GM21723 (cell line): ENCODE measurements around the gene RBM24.
"Not testable (repeated sequence)": the region's sequence is repeated elsewhere in the genome, so short reads cannot be mapped to it uniquely, and the experiment has no call there.

Experiments used
- ATAC-seq: cut with Tn5 transposase; IDR thresholded peaks from one replicate; pipeline ENCODE4 v1.9.1; 2021; ENCODE audit warnings: mild to moderate bottlenecking, moderate library complexity; ENCODE audit not compliant: unreplicated experiment

The RBM24 gene

GRCh38 chr6:17289630-17290061 is 8.5 kb downstream of the RBM24 start:
- ATAC-seq = no peak

- no peak for ATAC-seq
These were observed 10.6 kb downstream of the RBM24 start for GRCh38 chr6:17291778-17292177.

- ATAC-seq = no peak
These were observed 11.5 kb downstream of the RBM24 start for GRCh38 chr6:17292600-17293133.

- no peak for ATAC-seq
These were observed 12.2 kb downstream of the RBM24 start for GRCh38 chr6:17293395-17293794.

GRCh38 chr6:17297271-17298080 is 16.3 kb downstream of the RBM24 start:
- no peak for ATAC-seq

- ATAC-seq = no peak
These were observed 17.1 kb downstream of the RBM24 start for GRCh38 chr6:17298257-17298656.

- no peak for ATAC-seq
These were observed 18.1 kb downstream of the RBM24 start for GRCh38 chr6:17299222-17299621.

GRCh38 chr6:17299750-17300149 is 18.6 kb downstream of the RBM24 start:
- ATAC-seq = no peak

- no peak for ATAC-seq
These were observed 19.5 kb downstream of the RBM24 start for GRCh38 chr6:17300637-17301036.

GRCh38 chr6:17303444-17303843 is 22.3 kb downstream of the RBM24 start:
- ATAC-seq = no peak

- no peak for ATAC-seq
These were observed 24.2 kb downstream of the RBM24 start for GRCh38 chr6:17305219-17306001.

- ATAC-seq = no peak
These were observed 30.6 kb downstream of the RBM24 start for GRCh38 chr6:17311595-17312311.

GRCh38 chr6:17313238-17313637 is 32.1 kb downstream of the RBM24 start:
- ATAC-seq = not testable (repeated sequence)

GRCh38 chr6:17313971-17314370 is 32.8 kb downstream of the RBM24 start:
- no peak for ATAC-seq

- no peak for ATAC-seq
These were observed 34.1 kb downstream of the RBM24 start for GRCh38 chr6:17315262-17315661.

- no peak for ATAC-seq
These were observed 37.4 kb downstream of the RBM24 start for GRCh38 chr6:17318435-17319165.

GRCh38 chr6:17320266-17320665 is 39.1 kb downstream of the RBM24 start:
- not testable (repeated sequence) for ATAC-seq

- no peak for ATAC-seq
These were observed 50.1 kb downstream of the RBM24 start for GRCh38 chr6:17331238-17331637.

- ATAC-seq = no peak
These were observed 53.1 kb downstream of the RBM24 start for GRCh38 chr6:17334265-17334664.

- ATAC-seq = no peak
These were observed 55.3 kb downstream of the RBM24 start for GRCh38 chr6:17336425-17336824.

GRCh38 chr6:17339308-17339670 is 58.1 kb downstream of the RBM24 start:
- ATAC-seq = no peak
